H1 (cell line): ENCODE measurements around the gene MAOB. TPM values are rescaled to one million over a fixed set of nuclear protein-coding genes. Genes with fewer than 3 reads are reported as not detected.

ENCODE experiments used
- RXRA ChIP-seq: IDR thresholded peaks from 2 replicates; pipeline ENCODE4 v1.6.1; 2011; ENCODE audit warnings: low read depth, mild to moderate bottlenecking, low read length, moderate library complexity; ENCODE audit not compliant: insufficient read depth
- polyA plus RNA-seq, 7 experiments: library from polyadenylated mRNA; depleted of rRNA in 3 of 7; stranded (reverse) in 5 of 7; unstranded in 2 of 7; fragments of >200 nt in 5 of 7; fragments of 200-250 nt in 2 of 7; gene quantifications; 1 replicate in 5 of 7; 2 replicates in 1 of 7; 4 replicates in 1 of 7; pipeline versions ENCODE4 v1.2.1 to v1.2.3, GENCODE V29; 2011 to 2013; ENCODE audit warnings: missing spikeins in 2 of 7, mixed read lengths in 2 of 7
- total RNA-seq: library from RNA; stranded (reverse); fragmentation: NEBNext Ultra II Directional; extraction: Animal tissue kit (Norgen Biotek cat#: 25700); gene quantifications from 2 replicates; pipeline ENCODE4 v1.2.1, GENCODE V29; 2021

The MAOB gene
- total and polyA plus RNA-seq, 2 of the 8 experiments (the other 6 are each of a cell fraction or from before 2014, with no cell fraction given): 0.73 to 1.1 TPM

- no peak for TF ChIP-seq RXRA
Observed at GRCh38 chrX:43805579-43805978, 76.7 kb downstream of the MAOB start (continued).
